ENCODE results near the gene C5orf52.

DNA sequence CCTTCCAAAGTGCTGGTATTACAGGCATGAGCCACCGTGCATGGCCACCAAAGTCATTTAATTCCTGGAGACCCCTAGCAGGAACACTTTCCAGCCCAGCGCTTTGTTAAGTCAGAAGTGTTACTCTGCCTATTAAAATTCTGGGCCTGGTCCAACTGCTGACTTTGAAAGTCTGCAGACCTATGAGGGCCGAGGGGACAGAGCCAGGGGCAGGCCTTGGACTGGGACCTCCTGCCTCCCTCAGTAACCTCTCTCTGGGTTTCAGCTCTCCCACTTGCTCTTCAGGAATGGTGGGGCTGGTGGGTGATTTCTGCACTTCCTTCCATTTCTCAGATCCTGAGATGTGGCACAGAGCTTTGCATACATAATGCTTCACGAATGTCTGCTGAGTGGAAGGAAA, 9.7 kb downstream of the C5orf52 start:
- TF ChIP-seq, protein P1, sequence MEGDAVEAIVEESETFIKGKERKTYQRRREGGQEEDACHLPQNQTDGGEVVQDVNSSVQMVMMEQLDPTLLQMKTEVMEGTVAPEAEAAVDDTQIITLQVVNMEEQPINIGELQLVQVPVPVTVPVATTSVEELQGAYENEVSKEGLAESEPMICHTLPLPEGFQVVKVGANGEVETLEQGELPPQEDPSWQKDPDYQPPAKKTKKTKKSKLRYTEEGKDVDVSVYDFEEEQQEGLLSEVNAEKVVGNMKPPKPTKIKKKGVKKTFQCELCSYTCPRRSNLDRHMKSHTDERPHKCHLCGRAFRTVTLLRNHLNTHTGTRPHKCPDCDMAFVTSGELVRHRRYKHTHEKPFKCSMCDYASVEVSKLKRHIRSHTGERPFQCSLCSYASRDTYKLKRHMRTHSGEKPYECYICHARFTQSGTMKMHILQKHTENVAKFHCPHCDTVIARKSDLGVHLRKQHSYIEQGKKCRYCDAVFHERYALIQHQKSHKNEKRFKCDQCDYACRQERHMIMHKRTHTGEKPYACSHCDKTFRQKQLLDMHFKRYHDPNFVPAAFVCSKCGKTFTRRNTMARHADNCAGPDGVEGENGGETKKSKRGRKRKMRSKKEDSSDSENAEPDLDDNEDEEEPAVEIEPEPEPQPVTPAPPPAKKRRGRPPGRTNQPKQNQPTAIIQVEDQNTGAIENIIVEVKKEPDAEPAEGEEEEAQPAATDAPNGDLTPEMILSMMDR (IDR thresholded peaks at IDR 0.05; ENCODE audit: poor library complexity) = no peak
- TF ChIP-seq EZH2 (IDR thresholded peaks at IDR 0.05; ENCODE audit: borderline replicate concordance) = no peak

Measured in hepatocyte (in vitro differentiated cells).